ENCODE data around the gene PYDC1.
"Not testable (repeated sequence)": the region's sequence is repeated elsewhere in the genome, so short reads cannot be mapped to it uniquely, and the experiment has no call there.

Gene PYDC1

DNA sequence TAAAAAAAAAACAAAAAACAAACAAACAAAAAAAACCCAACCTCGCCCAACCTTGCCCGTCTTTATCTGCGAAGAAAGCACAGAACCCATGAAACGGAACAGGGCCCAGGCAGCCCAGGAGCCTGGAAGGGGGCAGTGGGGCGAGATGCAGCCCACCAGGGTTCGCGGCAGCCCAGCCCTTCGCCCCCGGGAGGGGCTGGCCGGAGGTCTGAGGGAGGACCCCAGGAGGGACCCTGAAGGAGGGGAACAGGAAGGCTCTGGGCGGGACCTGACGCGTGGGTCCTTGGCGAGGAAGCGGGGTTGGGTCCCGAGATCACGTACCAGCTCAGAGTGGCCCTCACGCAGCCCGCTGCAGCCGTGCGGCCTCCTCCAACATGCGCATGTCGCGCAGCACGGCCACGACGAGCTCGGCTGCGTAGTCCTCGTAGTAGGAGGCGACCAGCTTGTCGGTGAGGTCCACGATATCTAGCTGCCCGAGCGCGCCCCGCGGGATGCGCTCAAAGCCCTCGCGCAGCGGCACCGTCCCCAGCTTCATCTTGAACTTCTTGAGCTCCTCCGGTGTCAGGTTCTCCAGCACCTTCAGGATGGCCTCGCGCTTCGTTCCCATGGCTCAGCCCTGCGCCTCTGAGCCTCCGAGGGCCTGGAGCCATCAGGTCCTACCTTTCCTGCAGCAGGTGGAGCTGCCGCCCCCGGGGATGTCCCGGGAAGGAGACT is at the start of gene PYDC1:
Gene PYDC1, minus strand, starts transcription at position 714 of the 714 bp plus-strand sequence. Its CDS starts 107 bp downstream, at position 607.
- peak in 2 of 3 experiments; percentile 26 to 31 for DNase-seq

DNA sequence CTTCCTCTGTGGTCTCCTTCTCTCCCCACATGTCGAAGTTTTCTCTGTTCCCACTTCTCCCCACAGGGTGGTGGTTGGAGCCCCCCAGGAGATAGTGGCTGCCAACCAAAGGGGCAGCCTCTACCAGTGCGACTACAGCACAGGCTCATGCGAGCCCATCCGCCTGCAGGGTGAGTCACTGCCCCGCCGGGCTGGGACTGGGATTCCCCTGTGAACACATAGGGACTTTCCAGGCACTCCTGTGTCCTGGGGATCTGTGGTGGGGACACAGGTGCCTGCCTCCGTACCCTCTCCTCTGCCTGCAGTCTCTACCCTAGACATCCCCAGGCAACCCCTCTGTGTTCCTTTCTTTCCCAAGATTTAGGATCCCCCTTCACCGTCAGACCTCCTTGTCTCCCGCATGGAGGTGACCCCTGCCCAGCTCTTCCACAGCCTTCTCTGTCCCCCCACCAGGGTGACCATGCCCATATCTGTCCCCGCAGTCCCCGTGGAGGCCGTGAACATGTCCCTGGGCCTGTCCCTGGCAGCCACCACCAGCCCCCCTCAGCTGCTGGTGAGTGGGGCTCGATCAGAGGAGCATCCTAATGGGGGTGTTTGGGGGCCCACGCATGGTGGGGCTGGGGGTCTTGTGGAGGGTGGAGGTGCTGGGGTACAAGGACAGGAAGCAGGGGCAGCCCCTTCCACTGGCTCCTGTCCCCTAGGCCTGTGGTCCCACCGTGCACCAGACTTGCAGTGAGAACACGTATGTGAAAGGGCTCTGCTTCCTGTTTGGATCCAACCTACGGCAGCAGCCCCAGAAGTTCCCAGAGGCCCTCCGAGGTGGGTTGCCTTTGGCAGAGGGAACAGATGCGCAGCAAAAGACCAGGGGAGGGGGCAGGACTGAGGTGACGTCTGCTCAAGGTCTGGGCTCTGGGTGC is 48.7 kb upstream of the PYDC1 start:
- no peak for DNase-seq

DNA sequence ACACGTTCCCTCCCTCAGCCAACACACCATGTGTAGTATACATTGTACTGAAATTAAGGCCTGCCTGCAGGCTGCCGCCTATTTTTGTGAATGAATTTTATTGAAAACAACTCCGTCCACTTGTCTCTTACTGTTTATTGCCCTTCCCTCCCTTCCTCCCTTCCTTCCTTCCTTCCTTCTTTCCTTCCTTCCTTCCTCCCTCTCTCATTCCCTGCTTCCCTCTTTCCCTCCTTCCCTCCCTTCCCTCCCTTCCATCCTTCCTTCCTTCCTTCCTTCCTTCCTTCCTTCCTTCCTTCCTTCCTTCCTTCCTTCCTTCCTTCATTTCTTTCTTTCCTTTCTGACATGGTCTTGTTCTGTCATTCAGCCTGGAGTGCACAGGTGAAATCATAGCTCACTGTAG is 45.1 kb upstream of the PYDC1 start:
- DNase-seq = no peak

GRCh38 chr16:31260136-31260931 is 43.4 kb upstream of the PYDC1 start:
- no peak for DNase-seq

- DNase-seq = no peak
Measured at GRCh38 chr16:31258366-31258765, 41.4 kb upstream of the PYDC1 start.

DNA sequence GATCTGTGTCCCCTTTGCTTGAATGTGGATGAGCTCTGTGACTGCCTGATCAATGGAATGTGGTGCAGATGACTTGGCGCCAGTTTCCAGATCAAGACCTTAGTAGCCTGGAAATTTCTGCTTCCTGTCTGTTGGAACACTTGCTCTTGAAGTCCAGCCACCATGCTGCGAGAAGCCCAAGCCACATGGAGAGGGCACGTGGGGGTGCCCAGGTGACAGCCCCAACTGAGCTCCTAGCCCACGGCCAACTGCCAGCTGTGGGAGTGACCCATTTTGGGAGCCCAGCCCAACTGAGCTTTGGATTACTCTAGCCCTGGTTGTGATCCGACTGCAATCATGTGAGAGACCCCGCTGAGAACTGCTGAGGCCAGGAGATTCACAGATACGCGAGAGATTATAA is 39.5 kb upstream of the PYDC1 start:
- no peak for DNase-seq

DNA sequence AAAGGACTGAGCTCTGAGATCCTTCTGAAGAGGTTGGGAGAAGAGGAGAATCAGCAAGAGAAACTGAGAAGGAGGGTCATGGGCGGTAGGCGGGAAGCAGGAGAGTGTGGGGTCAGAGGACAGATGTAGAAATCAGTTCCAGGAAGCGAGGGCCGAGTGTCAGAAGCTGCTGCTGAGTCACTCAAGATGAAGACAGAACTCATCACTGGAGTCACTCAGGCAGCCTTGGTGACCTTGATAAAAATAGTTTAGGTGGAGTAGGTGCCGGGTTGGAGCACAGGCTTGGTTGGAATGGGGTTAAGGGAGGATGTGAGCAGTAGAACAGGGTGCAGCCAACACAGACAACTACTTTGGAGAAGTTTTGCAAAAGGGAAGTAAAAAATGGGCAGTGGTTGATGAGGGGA is 36.7 kb upstream of the PYDC1 start:
- DNase-seq = no peak

DNA sequence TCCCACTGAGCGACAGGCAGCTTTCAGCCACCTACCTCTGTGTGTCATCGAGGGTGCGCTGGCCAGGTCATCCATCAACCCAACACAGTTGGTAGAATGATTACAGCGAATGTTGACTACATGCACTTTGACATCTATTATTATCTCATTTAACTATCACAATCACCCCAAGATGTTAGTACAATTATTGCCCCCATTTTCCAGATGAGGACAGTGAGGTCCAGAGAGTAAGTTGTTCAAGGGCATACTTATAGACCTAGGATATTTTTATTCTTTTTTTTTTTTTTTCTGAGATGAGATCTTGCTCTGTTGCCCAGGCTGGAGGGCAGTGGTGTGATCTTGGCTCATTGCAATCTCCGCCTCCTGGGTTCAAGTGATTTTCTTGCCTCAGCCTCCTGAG is 34.5 kb upstream of the PYDC1 start:
- no peak for DNase-seq

GRCh38 chr16:31250782-31251384 is 33.9 kb upstream of the PYDC1 start:
- no peak for DNase-seq

DNA sequence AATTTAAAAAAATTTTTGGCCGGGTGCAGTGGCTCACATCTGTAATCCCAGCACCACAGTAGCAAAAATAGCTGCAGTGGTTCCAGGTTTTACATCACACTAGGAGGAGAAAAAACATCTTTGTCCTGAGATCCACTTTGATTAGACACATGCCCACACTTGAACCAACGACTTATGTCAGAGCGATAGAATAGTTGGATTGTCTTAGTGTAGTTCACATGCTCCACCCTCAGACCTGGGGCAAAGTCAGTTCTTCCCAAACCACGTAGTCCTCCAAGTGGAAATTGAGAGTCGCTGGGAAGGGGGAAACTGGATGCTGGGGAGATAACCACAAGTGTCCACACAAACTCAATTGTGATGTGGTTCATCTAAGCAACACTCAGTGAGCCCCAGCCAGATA is 31.4 kb upstream of the PYDC1 start:
- no peak for DNase-seq

DNA sequence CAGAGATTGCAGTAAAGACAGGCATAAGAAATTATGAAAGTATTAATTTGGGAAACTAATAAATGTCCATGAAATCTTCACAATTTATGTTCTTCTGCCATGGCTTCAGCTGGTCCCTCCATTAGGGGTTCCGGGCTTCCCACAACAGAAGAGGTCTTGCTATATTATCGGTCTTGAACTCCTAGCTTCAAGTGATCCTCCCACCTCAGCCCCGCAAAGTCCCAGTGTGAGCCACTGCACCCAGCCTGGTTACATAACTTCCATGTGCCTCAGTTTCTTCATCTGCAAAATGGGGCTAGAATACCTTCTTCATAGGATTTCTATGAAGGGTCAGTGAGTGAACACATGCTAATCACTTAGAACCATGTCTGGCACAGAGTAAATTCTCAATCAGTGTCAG is 29.4 kb upstream of the PYDC1 start:
- DNase-seq = no peak

GRCh38 chr16:31245598-31245997 is 28.7 kb upstream of the PYDC1 start:
- DNase-seq = not testable (repeated sequence)

DNA sequence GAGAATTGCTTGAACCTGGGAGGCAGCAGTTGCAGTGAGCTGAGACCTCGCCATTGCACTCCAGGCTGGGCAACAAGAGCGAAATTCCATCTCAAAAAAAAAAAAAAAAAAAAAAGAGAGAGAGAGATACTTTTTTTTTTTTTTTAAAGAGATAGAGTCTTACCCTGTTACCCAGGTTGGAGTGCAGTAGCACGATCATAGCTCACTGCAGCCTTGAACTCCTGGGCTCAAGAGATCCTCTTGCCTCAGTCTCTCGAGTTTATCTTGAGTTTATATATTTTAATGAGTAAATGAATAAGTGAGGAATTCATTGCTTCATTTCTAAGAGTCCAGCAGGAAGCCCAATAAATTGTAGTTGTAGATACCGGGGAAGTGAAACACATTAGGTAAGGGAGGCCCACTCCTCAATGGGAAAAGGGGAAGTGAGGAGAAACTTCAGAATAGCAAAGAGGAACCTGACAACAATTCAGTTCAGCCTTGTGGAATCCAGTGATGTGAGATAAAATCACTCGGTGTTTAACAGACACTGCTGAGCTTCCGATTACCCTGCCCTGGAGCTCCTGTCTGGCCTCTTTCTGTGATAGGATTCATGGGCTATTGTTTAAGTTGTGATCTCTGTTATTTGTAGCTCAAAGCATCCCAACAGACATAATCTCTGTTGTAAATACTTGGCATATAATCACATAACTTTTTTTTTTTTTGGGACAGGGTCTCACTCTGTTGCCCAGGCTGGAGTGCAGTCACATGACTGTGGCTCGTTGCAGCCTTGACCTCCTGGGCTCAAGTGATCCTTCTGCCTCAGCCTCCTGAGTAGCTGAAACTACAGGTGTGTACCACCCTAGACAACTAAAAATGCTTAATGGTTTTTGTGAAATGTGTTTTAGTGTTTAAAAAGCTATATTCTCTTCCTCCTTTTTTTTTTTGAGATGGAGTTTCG is 27.1 kb upstream of the PYDC1 start:
- DNase-seq = no peak

DNA sequence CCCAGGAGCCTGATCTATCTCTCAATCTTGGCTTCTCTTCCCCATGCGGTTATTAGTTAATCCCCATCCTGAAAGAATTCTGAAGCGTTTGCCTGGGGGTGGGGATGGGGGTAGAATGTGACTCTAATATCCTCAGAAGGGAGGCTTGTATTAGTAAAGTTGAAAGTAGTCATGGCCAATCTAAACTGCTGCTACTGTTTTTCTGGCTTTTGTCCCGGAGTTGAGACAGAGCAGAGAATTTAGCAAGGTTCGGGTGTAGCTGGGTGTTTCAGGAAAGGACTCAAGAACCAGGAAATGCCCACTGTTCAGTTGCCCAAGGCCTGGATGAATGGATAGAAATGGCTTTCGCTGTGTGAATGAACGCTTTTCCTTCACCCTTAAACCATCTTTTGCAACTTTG is 25.3 kb upstream of the PYDC1 start:
- DNase-seq = no peak

- no peak for DNase-seq
Measured at GRCh38 chr16:31238041-31238440, 21.1 kb upstream of the PYDC1 start.

- no peak for DNase-seq
Measured at GRCh38 chr16:31229501-31229900, 12.6 kb upstream of the PYDC1 start.

DNA sequence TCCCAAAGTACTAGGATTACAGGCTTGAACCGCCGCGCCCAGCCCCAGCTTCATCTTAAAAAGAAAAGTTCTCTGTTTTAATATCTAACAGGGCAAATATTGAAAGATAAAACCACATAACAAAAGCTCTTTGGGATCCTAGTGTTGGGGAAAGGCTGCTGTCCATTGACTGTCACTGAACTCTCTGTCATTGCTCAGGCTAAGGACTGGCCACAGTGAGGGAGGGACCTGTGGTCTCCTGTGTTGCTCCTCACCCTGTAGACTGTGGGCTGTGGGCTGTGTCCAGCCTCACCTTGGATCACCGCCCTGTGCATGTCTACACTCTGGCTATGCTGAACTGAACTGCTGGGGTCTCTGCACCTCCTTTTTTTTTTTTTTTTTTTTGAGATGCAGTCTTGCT is 11.3 kb upstream of the PYDC1 start:
- no peak for DNase-seq

- no peak for DNase-seq
Measured at GRCh38 chr16:31225193-31225592, 8.3 kb upstream of the PYDC1 start.

- no peak for DNase-seq
Measured at GRCh38 chr16:31224092-31224955, 7.4 kb upstream of the PYDC1 start.

DNA sequence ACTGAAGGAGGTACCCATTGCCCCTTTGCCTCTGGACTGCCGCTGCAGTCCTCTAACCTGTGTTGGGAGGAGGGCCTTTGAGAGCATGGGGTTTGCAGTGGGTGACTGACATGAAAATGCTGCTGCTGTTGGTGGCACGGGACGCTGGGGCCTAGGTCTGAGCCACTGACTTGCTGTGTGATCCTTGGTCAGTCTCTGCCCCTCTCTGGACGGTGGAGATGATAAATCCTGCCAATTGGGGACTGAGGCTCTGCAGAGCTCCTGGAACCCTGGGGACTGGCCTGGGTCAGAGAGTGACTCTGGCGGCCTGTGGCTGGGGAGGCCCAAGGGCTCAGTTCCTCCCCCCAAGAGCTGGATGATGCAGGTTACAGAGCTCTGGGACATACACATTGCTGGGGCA is 6.1 kb upstream of the PYDC1 start:
- no peak for DNase-seq

Data from NCI-H1417 (cell line).